ENCODE results near the gene AHNAK. TPM values are rescaled to one million over a fixed set of nuclear protein-coding genes. Genes with fewer than 3 reads are reported as not detected.

Gene AHNAK
- polyA plus RNA-seq, 1 donor = 240 TPM

- DNase-seq (ENCODE audit: low read depth) = no peak
Measured at GRCh38 chr11:62406034-62406433, 140.6 kb downstream of the AHNAK start.

GRCh38 chr11:62404901-62405300 lies 141.7 kb downstream of the AHNAK start:
- DNase-seq (ENCODE audit: low read depth) = no peak

- DNase-seq (ENCODE audit: low read depth) = no peak
Measured at GRCh38 chr11:62404435-62404834, 142.2 kb downstream of the AHNAK start.

GRCh38 chr11:62402960-62403730 lies 143.5 kb downstream of the AHNAK start:
- no peak for DNase-seq (ENCODE audit: low read depth)

- no peak for DNase-seq (ENCODE audit: low read depth)
Measured at GRCh38 chr11:62402226-62402959, 144.2 kb downstream of the AHNAK start.

GRCh38 chr11:62401811-62402210 lies 144.8 kb downstream of the AHNAK start:
- DNase-seq (ENCODE audit: low read depth) = no peak

- no peak for DNase-seq (ENCODE audit: low read depth)
Measured at GRCh38 chr11:62401356-62401755, 145.2 kb downstream of the AHNAK start.

- DNase-seq (ENCODE audit: low read depth) = peak; percentile 73
Measured at GRCh38 chr11:62400760-62401159, 145.8 kb downstream of the AHNAK start.

GRCh38 chr11:62400281-62400680 lies 146.3 kb downstream of the AHNAK start:
- no peak for DNase-seq (ENCODE audit: low read depth)

GRCh38 chr11:62399878-62400266 lies 146.7 kb downstream of the AHNAK start:
- DNase-seq (ENCODE audit: low read depth) = peak; percentile 73

GRCh38 chr11:62399172-62399877 lies 147.3 kb downstream of the AHNAK start:
- no peak for DNase-seq (ENCODE audit: low read depth)

- no peak for DNase-seq (ENCODE audit: low read depth)
Measured at GRCh38 chr11:62398011-62398994, 148.3 kb downstream of the AHNAK start.

GRCh38 chr11:62395885-62396551 lies 150.6 kb downstream of the AHNAK start:
- DNase-seq (ENCODE audit: low read depth) = no peak

- DNase-seq (ENCODE audit: low read depth) = peak; percentile 88
Measured at GRCh38 chr11:62394825-62395538, 151.6 kb downstream of the AHNAK start.

- DNase-seq (ENCODE audit: low read depth) = no peak
Measured at GRCh38 chr11:62393735-62394134, 152.9 kb downstream of the AHNAK start.

- DNase-seq (ENCODE audit: low read depth) = no peak
Measured at GRCh38 chr11:62393061-62393611, 153.5 kb downstream of the AHNAK start.

- no peak for DNase-seq (ENCODE audit: low read depth)
Measured at GRCh38 chr11:62392506-62392905, 154.1 kb downstream of the AHNAK start.

GRCh38 chr11:62391642-62392425 lies 154.8 kb downstream of the AHNAK start:
- DNase-seq (ENCODE audit: low read depth) = no peak

- DNase-seq (ENCODE audit: low read depth) = no peak
Measured at GRCh38 chr11:62390722-62391121, 155.9 kb downstream of the AHNAK start.
